ENCODE data around the gene TXNRD1.

TXNRD1 gene

GRCh38 chr12:104347374-104348075, 131.9 kb downstream of the TXNRD1 start:
- no peak for FAIRE-seq

GRCh38 chr12:104348283-104348993, 132.9 kb downstream of the TXNRD1 start:
- no peak for FAIRE-seq

More at GRCh38 chr12:104347374-104348075, 131.9 kb downstream of the TXNRD1 start:
- DNase-seq (ENCODE audit: low spot score) = no peak

GRCh38 chr12:104348994-104349494, 133.5 kb downstream of the TXNRD1 start:
- DNase-seq (ENCODE audit: low spot score) (no peak), FAIRE-seq (no peak)

More at GRCh38 chr12:104348283-104348993, 132.9 kb downstream of the TXNRD1 start:
- no peak for DNase-seq (ENCODE audit: low spot score)

- no peak for DNase-seq (ENCODE audit: low spot score)
- no peak for FAIRE-seq
Observed at GRCh38 chr12:104350211-104351056, 134.9 kb downstream of the TXNRD1 start.

- DNase-seq (ENCODE audit: low spot score) (no peak), FAIRE-seq (no peak)
Observed at GRCh38 chr12:104351057-104351983, 135.7 kb downstream of the TXNRD1 start.

GRCh38 chr12:104352106-104352713, 136.6 kb downstream of the TXNRD1 start:
- DNase-seq (ENCODE audit: low spot score) = no peak
- no peak for FAIRE-seq

GRCh38 chr12:104353012-104353981, 137.7 kb downstream of the TXNRD1 start:
- FAIRE-seq (no peak), DNase-seq (ENCODE audit: low spot score) (no peak)

- FAIRE-seq (no peak), DNase-seq (ENCODE audit: low spot score) (no peak)
Observed at GRCh38 chr12:104354167-104354867, 138.7 kb downstream of the TXNRD1 start.

GRCh38 chr12:104354868-104355570, 139.4 kb downstream of the TXNRD1 start:
- FAIRE-seq = no peak
- no peak for DNase-seq (ENCODE audit: low spot score)

GRCh38 chr12:104355630-104356029, 140.1 kb downstream of the TXNRD1 start:
- FAIRE-seq (no peak), DNase-seq (ENCODE audit: low spot score) (no peak)

GRCh38 chr12:104356231-104357115, 140.9 kb downstream of the TXNRD1 start:
- no peak for DNase-seq (ENCODE audit: low spot score)
- FAIRE-seq = no peak

GRCh38 chr12:104357421-104357952, 141.9 kb downstream of the TXNRD1 start:
- DNase-seq (ENCODE audit: low spot score) (no peak), FAIRE-seq (no peak)

GRCh38 chr12:104358353-104359003, 142.9 kb downstream of the TXNRD1 start:
- DNase-seq (ENCODE audit: low spot score) (peak; percentile 12), FAIRE-seq (no peak)

GRCh38 chr12:104359216-104359615, 143.6 kb downstream of the TXNRD1 start:
- DNase-seq (ENCODE audit: low spot score) (no peak), FAIRE-seq (no peak)

GRCh38 chr12:104360157-104360556, 144.6 kb downstream of the TXNRD1 start:
- DNase-seq (ENCODE audit: low spot score) (no peak), FAIRE-seq (no peak)
